ENCODE data around the gene CASQ2. TPM values are rescaled to one million over a fixed set of nuclear protein-coding genes. Genes with fewer than 3 reads are reported as not detected.

CASQ2 gene
- polyA plus RNA-seq, 1 of the 3 experiments (the other 2 are of a cell fraction) = not detected

GRCh38 chr1:115676498-115677181 lies 91.9 kb downstream of the CASQ2 start:
- Histone ChIP-seq H3K27ac (ENCODE audit: low read depth in 2 of 2, low read length in 1 of 2) (no peak overlapping the region), H3K4me3 (ENCODE audit: low read depth in 2 of 2, low read length in 1 of 2) (no peak overlapping the region), H3K79me2 (ENCODE audit: insufficient read depth) (peaks cover 35% of the 10 kb centered on the region; the same call in 1 of the 2 replicates), H3F3A (replicated peaks; ENCODE audit: insufficient read depth) (no peaks in the 10 kb centered on the region), H3K36me3 (replicated peaks in 1 of 2; ENCODE audit: control insufficient read depth in 1 of 2, insufficient read depth in 2 of 2, low read length in 1 of 2) (no peaks in the 10 kb centered on the region), H3K9me2 (no peaks in the 10 kb centered on the region), H3K27me3 (ENCODE audit: insufficient read depth) (no peaks in the 10 kb centered on the region), H3K4me1 (ENCODE audit: control insufficient read depth in 1 of 2, insufficient read depth in 2 of 2, low read depth in 1 of 2, low read length in 1 of 2) (peaks cover 7 to 8% of the 10 kb centered on the region in 2 experiments; a peak in 2 of 4 replicates), H3K9ac (no peak overlapping the region), H2AFZ (ENCODE audit: low read depth) (no peak overlapping the region), H3K9me3 (no peaks in the 10 kb centered on the region), H3K4me2 (no peak overlapping the region), H4K20me1 (ENCODE audit: insufficient read depth) (no peaks in the 10 kb centered on the region)
- no peak for DNase-seq
- POLR2A ChIA-PET = no interaction called here
- CTCF ChIA-PET = interaction anchor here (1.3 kb wide), 1 partner anchor 68 kb away, joined by 4 read pairs; no protein-coding TSS in a partner anchor
- TF ChIP-seq, protein P1, sequence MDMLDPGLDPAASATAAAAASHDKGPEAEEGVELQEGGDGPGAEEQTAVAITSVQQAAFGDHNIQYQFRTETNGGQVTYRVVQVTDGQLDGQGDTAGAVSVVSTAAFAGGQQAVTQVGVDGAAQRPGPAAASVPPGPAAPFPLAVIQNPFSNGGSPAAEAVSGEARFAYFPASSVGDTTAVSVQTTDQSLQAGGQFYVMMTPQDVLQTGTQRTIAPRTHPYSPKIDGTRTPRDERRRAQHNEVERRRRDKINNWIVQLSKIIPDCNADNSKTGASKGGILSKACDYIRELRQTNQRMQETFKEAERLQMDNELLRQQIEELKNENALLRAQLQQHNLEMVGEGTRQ (IDR thresholded peaks at IDR 0.05; ENCODE audit: borderline replicate concordance, low read depth, low read length) = no peak
- TF ChIP-seq POLR2AphosphoS5 (IDR thresholded peaks at IDR 0.05; ENCODE audit: low read depth, low read length) (no peak), RXRA (IDR thresholded peaks at IDR 0.05; ENCODE audit: borderline replicate concordance, low read depth) (no peak), TCF12 (IDR thresholded peaks at IDR 0.05) (no peak), SMC3 (IDR thresholded peaks at IDR 0.05; ENCODE audit: low read depth, low read length) (no peak)
- TF ChIP-seq, protein P2, sequence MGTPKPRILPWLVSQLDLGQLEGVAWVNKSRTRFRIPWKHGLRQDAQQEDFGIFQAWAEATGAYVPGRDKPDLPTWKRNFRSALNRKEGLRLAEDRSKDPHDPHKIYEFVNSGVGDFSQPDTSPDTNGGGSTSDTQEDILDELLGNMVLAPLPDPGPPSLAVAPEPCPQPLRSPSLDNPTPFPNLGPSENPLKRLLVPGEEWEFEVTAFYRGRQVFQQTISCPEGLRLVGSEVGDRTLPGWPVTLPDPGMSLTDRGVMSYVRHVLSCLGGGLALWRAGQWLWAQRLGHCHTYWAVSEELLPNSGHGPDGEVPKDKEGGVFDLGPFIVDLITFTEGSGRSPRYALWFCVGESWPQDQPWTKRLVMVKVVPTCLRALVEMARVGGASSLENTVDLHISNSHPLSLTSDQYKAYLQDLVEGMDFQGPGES (IDR thresholded peaks at IDR 0.05; ENCODE audit: low read depth, low read length) = no peak
- TF ChIP-seq, protein P3, sequence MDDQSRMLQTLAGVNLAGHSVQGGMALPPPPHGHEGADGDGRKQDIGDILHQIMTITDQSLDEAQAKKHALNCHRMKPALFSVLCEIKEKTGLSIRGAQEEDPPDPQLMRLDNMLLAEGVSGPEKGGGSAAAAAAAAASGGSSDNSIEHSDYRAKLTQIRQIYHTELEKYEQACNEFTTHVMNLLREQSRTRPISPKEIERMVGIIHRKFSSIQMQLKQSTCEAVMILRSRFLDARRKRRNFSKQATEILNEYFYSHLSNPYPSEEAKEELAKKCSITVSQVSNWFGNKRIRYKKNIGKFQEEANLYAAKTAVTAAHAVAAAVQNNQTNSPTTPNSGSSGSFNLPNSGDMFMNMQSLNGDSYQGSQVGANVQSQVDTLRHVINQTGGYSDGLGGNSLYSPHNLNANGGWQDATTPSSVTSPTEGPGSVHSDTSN (IDR thresholded peaks at IDR 0.05) = no peak
- WGBS (ENCODE audit: low lambda C conversion rate) = 86% methylated on average over 5 of the region's 7 CpGs

- H3K4me3 ChIP-seq (ENCODE audit: low read depth in 2 of 2, low read length in 1 of 2) = no peak overlapping the region
- 0 out of 2 replicates have a peak, but pooled peaks cover 7% of the 10 kb centered on the region for H3K9me3 ChIP-seq
- H3K9me2 ChIP-seq = no peaks in the 10 kb centered on the region
- H3K27ac ChIP-seq (ENCODE audit: low read depth in 2 of 2, low read length in 1 of 2) = no peak overlapping the region
- no peak overlapping the region for H3K4me2 ChIP-seq
- no peak for DNase-seq
- H3K4me1 ChIP-seq (ENCODE audit: control insufficient read depth in 1 of 2, insufficient read depth in 2 of 2, low read depth in 1 of 2, low read length in 1 of 2) = peaks cover 9 to 16% of the 10 kb centered on the region in 2 experiments; a peak in 3 of 4 replicates
- no peaks in the 10 kb centered on the region for H4K20me1 ChIP-seq (ENCODE audit: insufficient read depth)
- ChIA-PET CTCF (interaction anchor here (0.9 to 1.6 kb wide), 2 partner anchors 35 to 64 kb away, joined by 5 to 8 read pairs; no protein-coding TSS in a partner anchor), POLR2A (interaction anchor here (0.6 kb wide), 1 partner anchor 79 kb away, joined by 3 read pairs; no protein-coding TSS in a partner anchor)
- peaks cover 2 to 9% of the 10 kb centered on the region in 2 experiments for H3K36me3 ChIP-seq (replicated peaks in 1 of 2; ENCODE audit: control insufficient read depth in 1 of 2, insufficient read depth in 2 of 2, low read length in 1 of 2)
- peaks cover 16% of the 10 kb centered on the region for H3F3A ChIP-seq (replicated peaks; ENCODE audit: insufficient read depth)
- H3K9ac ChIP-seq = no peak overlapping the region
- H2AFZ ChIP-seq (ENCODE audit: low read depth) = no peak overlapping the region
- H3K79me2 ChIP-seq (ENCODE audit: insufficient read depth) = peaks cover 49% of the 10 kb centered on the region; the same call in 1 of the 2 replicates
- 96% methylated on average over 11 of the region's 13 CpGs for WGBS (ENCODE audit: low lambda C conversion rate)
- H3K27me3 ChIP-seq (ENCODE audit: insufficient read depth) = no peaks in the 10 kb centered on the region
- TF ChIP-seq, protein P2 (IDR thresholded peaks at IDR 0.05; ENCODE audit: low read depth, low read length) = no peak
- no peak for TF ChIP-seq ELF1 (IDR thresholded peaks at IDR 0.05)
- no peak for TF ChIP-seq RXRA (IDR thresholded peaks at IDR 0.05; ENCODE audit: borderline replicate concordance, low read depth)
- TF ChIP-seq SIN3A (IDR thresholded peaks at IDR 0.05; ENCODE audit: borderline replicate concordance, low read depth, low read length) = no peak
- no peak for TF ChIP-seq GATA2 (CRISPR knock-in tag; IDR thresholded peaks at IDR 0.05)
- no peak for TF ChIP-seq NFIC (IDR thresholded peaks at IDR 0.05; ENCODE audit: borderline replicate concordance)
- TF ChIP-seq MEF2A (IDR thresholded peaks at IDR 0.05; ENCODE audit: borderline replicate concordance, low read depth) = no peak
- no peak for TF ChIP-seq TCF12 (IDR thresholded peaks at IDR 0.05)
- no peak for TF ChIP-seq FOXJ3 (CRISPR knock-in tag; IDR thresholded peaks at IDR 0.05)
- TF ChIP-seq YY1 (IDR thresholded peaks at IDR 0.05; ENCODE audit: low read depth) = no peak
- TF ChIP-seq NRF1 (IDR thresholded peaks at IDR 0.05; ENCODE audit: low read depth, low read length) = no peak
- TF ChIP-seq RAD21 (IDR thresholded peaks at IDR 0.05; ENCODE audit: low read length) = no peak
- TF ChIP-seq CTCF (IDR thresholded peaks at IDR 0.05) = no peak
- no peak for TF ChIP-seq EP300 (IDR thresholded peaks at IDR 0.05; ENCODE audit: borderline replicate concordance in 1 of 2, low read depth in 1 of 2, low read length in 1 of 2)
- TF ChIP-seq RFX5 (IDR thresholded peaks at IDR 0.05; ENCODE audit: low read length) = no peak
- TF ChIP-seq FOXM1 (IDR thresholded peaks at IDR 0.05; ENCODE audit: low read depth) = no peak
Measured at GRCh38 chr1:115672224-115673009, 96.1 kb downstream of the CASQ2 start.

Data from SK-N-SH (cell line).